ENCODE results near the gene CD1E. TPM values are rescaled to one million over a fixed set of nuclear protein-coding genes. Genes with fewer than 3 reads are reported as not detected.

The CD1E gene
- total RNA-seq, 4 donors from 2014 or later: 0.44 TPM; not detected in 3

Other genes with a start within 250 kb of the CD1E start
- gene CD1D, start 173.0 kb upstream of the CD1E start, total RNA-seq: 1 to 10 TPM in 3 of 4 donors, under 1 TPM in 1; 0.84 to 3.7 (median 3.1) TPM
- not detected for gene CD1A, start 99.5 kb upstream of the CD1E start, total RNA-seq
- gene CD1C, start 64.0 kb upstream of the CD1E start, total RNA-seq: under 1 TPM in 3 of 4 donors, not detected in 1; 0.74 to 0.96 (median 0.94) TPM
- under 1 TPM in 1 of 4 donors, not detected in 3; 0.38 TPM for gene CD1B, start 22.4 kb upstream of the CD1E start, total RNA-seq
- not detected for gene OR10T2, start 45.6 kb downstream of the CD1E start, total RNA-seq
- gene OR10K2, start 72.3 kb downstream of the CD1E start, total RNA-seq: not detected
- not detected for gene OR10K1, start 107.9 kb downstream of the CD1E start, total RNA-seq
- gene OR10R2, start 118.3 kb downstream of the CD1E start, total RNA-seq: not detected
- gene OR6Y1, start 200.5 kb downstream of the CD1E start, total RNA-seq: not detected
- gene OR6P1, start 216.7 kb downstream of the CD1E start, total RNA-seq: not detected
- not detected for gene OR10X1, start 226.0 kb downstream of the CD1E start, total RNA-seq